ENCODE measurements around the gene DISP1.

DNA sequence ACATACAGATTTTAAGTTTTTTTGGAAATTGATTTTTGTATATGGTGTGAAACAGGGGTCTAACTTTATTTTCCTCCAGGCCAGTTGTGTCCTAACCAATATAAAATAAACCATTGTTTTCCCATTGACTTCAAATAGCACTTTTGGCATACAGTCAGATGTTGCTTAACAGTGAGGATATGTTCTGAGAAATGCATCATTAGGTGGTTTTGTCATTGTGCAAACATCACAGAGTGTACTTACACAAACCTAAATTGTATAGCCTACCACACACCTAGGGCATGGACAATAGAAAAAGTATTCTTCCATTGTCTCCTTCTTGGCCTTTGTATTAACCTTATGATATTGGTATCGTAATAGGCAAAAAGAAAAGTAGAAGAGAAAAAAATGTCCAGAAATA lies 37.4 kb upstream of the DISP1 start:
- TF ChIP-seq CTCF (IDR thresholded peaks at IDR 0.05 in 8 of 11, conservative IDR thresholded peaks at IDR 0.05 in 3 of 11) (no peak), POLR2A (IDR thresholded peaks at IDR 0.05) (no peak), POLR2AphosphoS5 (IDR thresholded peaks at IDR 0.05) (no peak)

Data from spleen (tissue), 7 donors.